Measurements from ENCODE around the gene BTN2A1. TPM values are rescaled to one million over a fixed set of nuclear protein-coding genes. Genes with fewer than 3 reads are reported as not detected.

Gene BTN2A1
- total RNA-seq, 4 donors from 2014 or later, result 17.9 to 22.9 (median 21.4) TPM

GRCh38 chr6:26476896-26477295, 19.1 kb downstream of the BTN2A1 start:
- H3K9me3 ChIP-seq, result no peaks in the 10 kb centered on the region
- peaks cover 15 to 26% (median 22%) of the 10 kb centered on the region in 4 donors for H3K4me1 ChIP-seq
- WGBS, result 89% methylated on average over 4 of the region's 4 CpGs
- H3K4me3 ChIP-seq, result no peak overlapping the region
- no peaks in the 10 kb centered on the region for H3K27me3 ChIP-seq
- TF ChIP-seq CTCF (IDR thresholded peaks at IDR 0.05) (no peak), EP300 (IDR thresholded peaks at IDR 0.05) (no peak), POLR2A (IDR thresholded peaks at IDR 0.05; ENCODE audit: low read depth) (no peak), POLR2AphosphoS5 (IDR thresholded peaks at IDR 0.05) (no peak)
- intact Hi-C loops (cut with DNase I), result loop anchor here (5.0 kb wide), 1 partner anchor 40 kb away; no protein-coding TSS in a partner anchor
- H3K36me3 ChIP-seq, result no peaks in the 10 kb centered on the region
- no peak for DNase-seq (ENCODE audit: extremely low spot score)
- H3K27ac ChIP-seq (replicated peaks in 1 of 4), result peak overlapping the region in 2 of 4 donors; percentile 4 to 89

- 31% methylated on average over 1 of the region's 1 CpG for WGBS
- TF ChIP-seq POLR2A (IDR thresholded peaks at IDR 0.05; ENCODE audit: low read depth), result no peak
- TF ChIP-seq EP300 (IDR thresholded peaks at IDR 0.05), result no peak
- TF ChIP-seq POLR2AphosphoS5 (IDR thresholded peaks at IDR 0.05), result no peak
- TF ChIP-seq CTCF (IDR thresholded peaks at IDR 0.05), result no peak
- H3K9me3 ChIP-seq, result no peaks in the 10 kb centered on the region
- peak overlapping the region in 2 of 4 donors; percentile 4 to 89 for H3K27ac ChIP-seq (replicated peaks in 1 of 4)
- no peak overlapping the region for H3K4me3 ChIP-seq
- H3K4me1 ChIP-seq, result peaks cover 15 to 26% (median 22%) of the 10 kb centered on the region in 4 donors
- H3K36me3 ChIP-seq, result no peaks in the 10 kb centered on the region
- DNase-seq (ENCODE audit: extremely low spot score), result no peak
- H3K27me3 ChIP-seq, result no peaks in the 10 kb centered on the region
- intact Hi-C loops (cut with DNase I), result loop anchor here (5.0 kb wide), 1 partner anchor 40 kb away; no protein-coding TSS in a partner anchor
These were observed 19.7 kb downstream of the BTN2A1 start for GRCh38 chr6:26477426-26477825.

- H3K9me3 ChIP-seq, result no peaks in the 10 kb centered on the region
- 100% methylated on average over 2 of the region's 2 CpGs for WGBS
- intact Hi-C loops (cut with DNase I), result loop anchor here (5.0 kb wide), 1 partner anchor 39 kb away; no protein-coding TSS in a partner anchor
- no peak for DNase-seq (ENCODE audit: extremely low spot score)
- H3K27ac ChIP-seq (replicated peaks in 1 of 4), result no peak overlapping the region
- no peak overlapping the region for H3K4me3 ChIP-seq
- no peaks in the 10 kb centered on the region for H3K27me3 ChIP-seq
- TF ChIP-seq CTCF (IDR thresholded peaks at IDR 0.05), result no peak
- no peak for TF ChIP-seq POLR2A (IDR thresholded peaks at IDR 0.05; ENCODE audit: low read depth)
- TF ChIP-seq POLR2AphosphoS5 (IDR thresholded peaks at IDR 0.05), result no peak
- no peak for TF ChIP-seq EP300 (IDR thresholded peaks at IDR 0.05)
- H3K4me1 ChIP-seq, result peaks cover 12 to 21% (median 17%) of the 10 kb centered on the region in 4 donors
- H3K36me3 ChIP-seq, result no peaks in the 10 kb centered on the region
These were observed 20.6 kb downstream of the BTN2A1 start for GRCh38 chr6:26478100-26478984.

- TF ChIP-seq EP300 (IDR thresholded peaks at IDR 0.05) (no peak), POLR2AphosphoS5 (IDR thresholded peaks at IDR 0.05) (no peak), POLR2A (IDR thresholded peaks at IDR 0.05; ENCODE audit: low read depth) (no peak), CTCF (IDR thresholded peaks at IDR 0.05) (no peak)
- Histone ChIP-seq H3K27me3 (no peaks in the 10 kb centered on the region), H3K9me3 (no peaks in the 10 kb centered on the region), H3K36me3 (no peaks in the 10 kb centered on the region), H3K4me3 (no peak overlapping the region), H3K4me1 (peaks cover 12 to 20% (median 16%) of the 10 kb centered on the region in 4 donors), H3K27ac (replicated peaks in 1 of 4) (peak overlapping the region in 1 of 4 donors; percentile 6)
- DNase-seq (ENCODE audit: extremely low spot score), result no peak
- 72% methylated on average over 3 of the region's 3 CpGs for WGBS
- intact Hi-C loops (cut with DNase I), result loop anchor here (5.0 kb wide), 1 partner anchor 38 kb away; no protein-coding TSS in a partner anchor
These were observed 21.2 kb downstream of the BTN2A1 start for GRCh38 chr6:26478985-26479278.
